Natural killer cell treated with Interleukin-12 subunit alpha and Interleukin-12 subunit beta and Interleukin-15 and Interleukin-18, amount 100 ng/mL, for 72 hours (primary cell): Measurements from ENCODE around the gene SMYD3. TPM values are rescaled to one million over a fixed set of nuclear protein-coding genes. Genes with fewer than 3 reads are reported as not detected.
A peak's percentile ranks its signal among the peaks of the same experiment; 100 is the strongest.

Source experiments
- ATAC-seq, 2 donors: fragments of 150-1000 bp; cut with Tn5 transposase in 1 of 2; sonication (Bioruptor Pico), chemical (Tn5 transposase) in 1 of 2; 2 replicates each; pipeline ENCODE4 v1.10.0; 2021
- DNase-seq: peaks from one replicate; pipeline ENCODE4 v3.0.0; 2022; ENCODE audit warnings: low spot score
- H3K27ac Mint-ChIP-seq, 2 donors: 1 replicate in 1 of 2; 2 replicates in 1 of 2; pipeline ENCODE4 v1.8.0; 2022; ENCODE audit warnings: mixed read lengths in 2 of 2, mild to moderate bottlenecking in 1 of 2, moderate library complexity in 1 of 2
- H3K27me3 Mint-ChIP-seq, 2 donors: 1 replicate in 1 of 2; 2 replicates in 1 of 2; pipeline ENCODE4 v1.8.0; 2022; ENCODE audit warnings: mixed read lengths in 2 of 2
- H3K36me3 Mint-ChIP-seq: one replicate; pipeline ENCODE4 v1.8.0; 2022; ENCODE audit warnings: mixed read lengths
- H3K4me1 Mint-ChIP-seq, 2 donors: 1 replicate in 1 of 2; 2 replicates in 1 of 2; pipeline ENCODE4 v1.8.0; 2022; ENCODE audit warnings: low read depth in 2 of 2, mixed read lengths in 2 of 2, mild to moderate bottlenecking in 1 of 2
- H3K4me3 Mint-ChIP-seq: one replicate; pipeline ENCODE4 v1.8.0; 2022; ENCODE audit warnings: mixed read lengths
- H3K9me3 Mint-ChIP-seq: 2 replicates; pipeline ENCODE4 v1.8.0; 2022; ENCODE audit warnings: mixed read lengths
- total RNA-seq, 2 donors: library from RNA; stranded (reverse); gene quantifications; one replicate each; pipeline ENCODE4 v1.2.3, GENCODE V29; 2022

SMYD3 gene
- total RNA-seq, 2 donors from 2014 or later = 26.9 to 55.4 TPM

DNA sequence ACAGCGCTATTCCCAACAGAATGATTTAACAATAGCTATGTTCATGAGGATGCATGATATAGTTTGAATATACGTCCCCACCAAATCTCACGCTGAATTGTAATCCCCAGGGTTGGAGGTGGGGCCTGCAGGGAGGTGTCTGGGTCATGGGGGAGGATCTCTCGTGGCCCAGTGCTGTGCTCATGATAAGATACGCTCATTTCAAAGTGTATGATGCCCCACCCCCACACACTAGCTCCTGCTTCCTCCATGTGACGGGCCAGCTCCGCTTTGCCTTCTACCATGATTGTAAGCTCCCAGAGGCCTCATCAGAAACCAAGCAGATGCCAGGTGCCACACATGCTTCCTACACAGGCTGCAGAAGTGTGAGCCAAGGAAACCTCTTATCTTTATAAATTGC lies 93.6 kb downstream of the SMYD3 start:
- DNase-seq (no peak), ATAC-seq (no peak)
- Mint-ChIP-seq H3K36me3 (peaks cover 5% of the 10 kb centered on the region), H3K9me3 (peaks cover 6% of the 10 kb centered on the region), H3K4me1 (peaks cover 0 to 4% of the 10 kb centered on the region in 2 donors), H3K27ac (no peak overlapping the region), H3K27me3 (no peaks in the 10 kb centered on the region), H3K4me3 (no peak overlapping the region)

DNA sequence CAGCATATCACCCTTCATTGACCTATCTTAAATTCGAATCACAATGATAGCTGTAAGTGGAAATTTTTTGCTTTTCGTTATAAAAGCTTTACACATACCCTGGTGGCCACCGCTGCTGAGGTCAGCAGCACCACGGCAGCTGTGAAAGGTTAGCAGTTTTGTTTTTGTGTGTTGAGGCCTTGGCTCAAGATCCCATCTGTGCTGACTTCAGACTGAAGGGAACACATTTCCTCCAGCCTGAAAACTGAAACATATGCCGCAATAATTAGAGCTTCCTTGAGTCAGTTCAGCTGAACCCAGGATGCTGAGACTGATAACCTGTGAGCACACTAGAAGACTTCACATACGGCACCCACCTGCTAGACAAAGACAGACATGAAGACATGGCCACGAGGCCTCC lies 103.0 kb downstream of the SMYD3 start:
- H3K4me3 Mint-ChIP-seq = no peak overlapping the region
- no peaks in the 10 kb centered on the region for H3K36me3 Mint-ChIP-seq
- peaks cover 6 to 9% of the 10 kb centered on the region in 2 donors for H3K4me1 Mint-ChIP-seq
- H3K27ac Mint-ChIP-seq = no peak overlapping the region
- DNase-seq (no peak), ATAC-seq (no peak)
- no peaks in the 10 kb centered on the region for H3K27me3 Mint-ChIP-seq
- no peaks in the 10 kb centered on the region for H3K9me3 Mint-ChIP-seq

GRCh38 chr1:246398126-246398813 lies 108.8 kb downstream of the SMYD3 start:
- Mint-ChIP-seq H3K36me3 (no peaks in the 10 kb centered on the region), H3K9me3 (no peaks in the 10 kb centered on the region), H3K27ac (no peak overlapping the region), H3K4me1 (peaks cover 0 to 18% of the 10 kb centered on the region in 2 donors), H3K4me3 (no peak overlapping the region), H3K27me3 (no peaks in the 10 kb centered on the region)
- ATAC-seq (no peak), DNase-seq (no peak)

DNA sequence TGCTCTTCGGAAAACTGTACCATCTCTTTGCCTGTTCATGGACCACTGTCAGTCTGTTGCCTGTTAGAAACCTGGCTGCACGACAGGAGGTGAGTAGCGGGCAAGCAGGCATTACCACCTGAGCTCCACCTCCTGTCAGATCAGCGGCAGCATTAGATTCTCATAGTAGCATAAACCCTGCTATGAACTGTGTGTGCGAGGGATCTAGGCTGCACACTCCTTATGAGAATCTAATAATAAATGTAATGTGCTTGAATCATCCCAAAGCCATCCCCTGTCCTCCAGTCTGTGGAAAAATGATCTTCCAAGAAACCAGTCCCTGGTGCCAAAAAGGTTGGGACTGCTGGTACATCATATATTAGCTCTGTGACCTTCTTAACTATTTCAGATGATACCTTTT lies 110.0 kb downstream of the SMYD3 start:
- no peak for ATAC-seq
- peaks cover 0 to 15% of the 10 kb centered on the region in 2 donors for H3K4me1 Mint-ChIP-seq
- no peaks in the 10 kb centered on the region for H3K27me3 Mint-ChIP-seq
- H3K36me3 Mint-ChIP-seq = peaks cover 1% of the 10 kb centered on the region
- H3K9me3 Mint-ChIP-seq = no peaks in the 10 kb centered on the region
- no peak for DNase-seq
- peak overlapping the region in 1 of 2 donors; percentile 22 for H3K27ac Mint-ChIP-seq
- H3K4me3 Mint-ChIP-seq = no peak overlapping the region

DNA sequence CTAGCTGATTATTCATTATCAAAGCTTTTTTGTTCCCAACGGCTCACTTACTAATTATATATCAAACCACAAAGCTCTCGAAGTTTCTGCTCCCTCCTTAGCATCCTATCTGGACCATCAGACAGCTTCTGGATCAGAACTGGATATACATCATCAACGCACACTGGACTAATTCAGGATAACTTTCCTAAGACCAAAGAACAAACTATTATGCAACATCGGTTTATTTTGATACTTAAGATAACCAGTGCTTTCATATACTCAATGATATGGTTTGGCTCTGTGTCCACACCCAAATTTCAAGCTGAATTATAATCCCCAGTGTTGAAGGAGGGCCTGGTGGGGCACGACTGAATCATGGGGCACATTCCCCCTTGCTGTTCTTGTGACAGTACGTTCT lies 110.8 kb downstream of the SMYD3 start:
- no peak overlapping the region for H3K4me3 Mint-ChIP-seq
- peaks cover 0 to 15% of the 10 kb centered on the region in 2 donors for H3K4me1 Mint-ChIP-seq
- ATAC-seq (no peak), DNase-seq (no peak)
- H3K36me3 Mint-ChIP-seq = peaks cover 6% of the 10 kb centered on the region
- H3K27ac Mint-ChIP-seq = no peak overlapping the region
- peaks cover under 1% of the 10 kb centered on the region for H3K9me3 Mint-ChIP-seq
- H3K27me3 Mint-ChIP-seq = no peaks in the 10 kb centered on the region

DNA sequence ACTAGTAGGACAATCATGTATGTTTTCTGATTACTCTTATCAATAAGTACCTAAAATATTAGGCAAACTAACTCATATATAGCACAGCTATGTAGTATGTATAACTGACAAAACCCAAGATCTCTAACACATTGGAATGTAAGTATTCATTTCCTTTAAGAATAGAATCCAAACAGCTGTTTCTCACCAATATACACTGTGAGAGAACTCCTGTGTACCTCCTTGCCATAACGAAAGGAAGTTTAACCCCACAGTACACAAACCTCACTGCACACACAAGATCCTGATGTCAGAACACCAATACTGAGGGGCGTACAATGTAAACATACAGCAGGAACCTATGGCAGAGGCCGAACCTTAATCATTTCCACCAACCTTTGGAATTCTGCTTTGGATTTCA lies 113.0 kb downstream of the SMYD3 start:
- H3K9me3 Mint-ChIP-seq = peaks cover 7% of the 10 kb centered on the region
- no peaks in the 10 kb centered on the region for H3K27me3 Mint-ChIP-seq
- peaks cover 4 to 15% of the 10 kb centered on the region in 2 donors for H3K4me1 Mint-ChIP-seq
- DNase-seq = no peak
- ATAC-seq = no peak
- H3K4me3 Mint-ChIP-seq = no peak overlapping the region
- no peak overlapping the region for H3K27ac Mint-ChIP-seq
- peaks cover 14% of the 10 kb centered on the region for H3K36me3 Mint-ChIP-seq

DNA sequence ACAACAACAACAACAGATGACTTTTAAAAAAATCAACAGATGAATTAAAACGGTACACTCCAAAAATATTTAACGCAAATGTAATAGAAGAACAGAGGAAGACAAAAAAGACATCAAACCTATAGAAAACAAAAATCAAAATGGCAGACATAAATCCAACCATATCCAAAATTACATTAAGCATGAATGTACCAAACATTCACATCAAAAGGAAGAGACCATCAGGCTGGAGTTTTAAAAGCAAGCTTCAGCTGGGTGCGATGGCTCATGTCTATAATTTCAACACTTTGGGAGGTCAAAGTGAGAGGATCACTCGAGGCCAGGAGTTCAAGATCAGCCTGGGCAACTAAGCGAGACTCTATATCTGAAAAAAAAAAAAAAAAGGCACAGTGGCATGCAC lies 116.2 kb downstream of the SMYD3 start:
- no peak for ATAC-seq
- Mint-ChIP-seq H3K4me1 (peaks cover 4 to 7% of the 10 kb centered on the region in 2 donors), H3K9me3 (peaks cover 7% of the 10 kb centered on the region), H3K36me3 (peaks cover 14% of the 10 kb centered on the region), H3K4me3 (no peak overlapping the region), H3K27ac (no peak overlapping the region), H3K27me3 (no peaks in the 10 kb centered on the region)
- no peak for DNase-seq

GRCh38 chr1:246384616-246385015 lies 122.5 kb downstream of the SMYD3 start:
- Mint-ChIP-seq H3K4me3 (no peak overlapping the region), H3K27me3 (no peaks in the 10 kb centered on the region), H3K4me1 (peaks cover 3 to 5% of the 10 kb centered on the region in 2 donors), H3K27ac (no peak overlapping the region), H3K9me3 (no peaks in the 10 kb centered on the region), H3K36me3 (no peaks in the 10 kb centered on the region)
- no peak for DNase-seq
- no peak for ATAC-seq

GRCh38 chr1:246383791-246384190 lies 123.3 kb downstream of the SMYD3 start:
- no peaks in the 10 kb centered on the region for H3K27me3 Mint-ChIP-seq
- DNase-seq (no peak), ATAC-seq (no peak)
- peaks cover 3 to 5% of the 10 kb centered on the region in 2 donors for H3K4me1 Mint-ChIP-seq
- no peaks in the 10 kb centered on the region for H3K9me3 Mint-ChIP-seq
- no peak overlapping the region for H3K27ac Mint-ChIP-seq
- H3K4me3 Mint-ChIP-seq = no peak overlapping the region
- no peaks in the 10 kb centered on the region for H3K36me3 Mint-ChIP-seq

- Mint-ChIP-seq H3K4me3 (no peak overlapping the region), H3K27ac (no peak overlapping the region)
Measured at GRCh38 chr1:246383239-246383589, 123.9 kb downstream of the SMYD3 start.

DNA sequence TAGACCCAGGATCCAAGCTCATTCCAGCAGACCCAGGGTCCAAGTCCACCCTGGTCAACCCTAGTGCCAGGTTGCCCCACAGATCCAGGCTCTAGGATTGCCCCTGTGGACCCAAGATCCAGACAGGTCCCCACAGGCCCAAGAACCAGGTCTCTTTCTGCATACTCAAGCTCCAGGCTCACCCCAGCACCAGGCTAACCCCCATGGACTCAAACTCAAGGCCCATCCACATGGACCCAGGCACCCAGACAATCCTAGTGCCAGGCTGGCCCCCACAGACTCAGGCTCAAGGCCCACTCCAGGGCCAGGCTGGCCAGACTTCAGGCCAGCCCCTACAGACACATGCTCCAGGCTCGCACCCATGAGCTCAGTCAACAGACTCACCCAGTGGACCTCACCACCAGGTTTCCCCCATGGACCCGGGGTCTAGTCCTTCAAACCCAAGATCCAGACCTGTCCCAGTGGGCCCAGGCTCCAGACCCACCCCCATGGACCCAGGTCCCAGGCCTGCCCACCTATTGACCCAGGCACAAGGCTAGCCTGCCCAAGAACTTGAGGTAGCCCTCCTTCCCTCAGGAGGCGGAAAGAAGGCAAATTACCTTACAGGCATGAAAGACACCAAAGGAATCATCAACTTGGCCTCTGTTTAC lies 124.4 kb downstream of the SMYD3 start:
- Mint-ChIP-seq H3K4me3 (no peak overlapping the region), H3K27me3 (no peaks in the 10 kb centered on the region), H3K9me3 (no peaks in the 10 kb centered on the region), H3K36me3 (no peaks in the 10 kb centered on the region), H3K4me1 (peaks cover 3 to 5% of the 10 kb centered on the region in 2 donors), H3K27ac (no peak overlapping the region)
- DNase-seq = no peak
- peak; percentile 33 to 53 for ATAC-seq

More at GRCh38 chr1:246383239-246383589, 123.9 kb downstream of the SMYD3 start:
- no peak for DNase-seq
- no peak for ATAC-seq
- Mint-ChIP-seq H3K9me3 (no peaks in the 10 kb centered on the region), H3K27me3 (no peaks in the 10 kb centered on the region), H3K36me3 (no peaks in the 10 kb centered on the region), H3K4me1 (peaks cover 3 to 5% of the 10 kb centered on the region in 2 donors)

GRCh38 chr1:246381452-246381851 lies 125.6 kb downstream of the SMYD3 start:
- ATAC-seq = no peak
- Mint-ChIP-seq H3K4me1 (peaks cover 3 to 5% of the 10 kb centered on the region in 2 donors), H3K9me3 (no peaks in the 10 kb centered on the region), H3K36me3 (no peaks in the 10 kb centered on the region), H3K27me3 (no peaks in the 10 kb centered on the region), H3K27ac (no peak overlapping the region), H3K4me3 (no peak overlapping the region)
- no peak for DNase-seq

DNA sequence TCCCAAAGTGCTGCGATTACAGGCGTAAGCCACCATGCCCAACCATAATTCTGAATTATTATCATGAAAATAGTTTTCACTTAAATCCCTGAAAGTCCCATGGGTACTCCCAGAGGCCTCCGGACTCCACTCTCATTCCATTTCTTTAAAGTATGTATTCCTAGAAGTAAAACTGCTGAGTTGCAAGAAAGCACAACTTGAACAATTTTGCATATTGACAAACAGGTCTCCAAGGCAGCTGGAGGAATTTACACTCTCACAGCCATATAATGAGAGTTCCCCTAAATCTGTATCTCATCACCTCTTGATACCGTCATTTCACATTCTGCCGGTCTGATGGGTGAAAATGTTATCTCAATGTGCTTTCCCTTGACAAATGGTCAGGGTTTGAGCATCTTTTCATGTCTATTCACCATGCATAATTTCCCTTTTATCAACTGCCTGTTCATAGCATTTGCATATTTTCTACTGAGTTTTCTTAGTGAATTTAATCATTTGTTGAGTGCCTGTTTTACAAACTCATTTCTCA lies 129.4 kb downstream of the SMYD3 start:
- no peak overlapping the region for H3K27ac Mint-ChIP-seq
- no peak for DNase-seq
- H3K9me3 Mint-ChIP-seq = no peaks in the 10 kb centered on the region
- no peaks in the 10 kb centered on the region for H3K36me3 Mint-ChIP-seq
- H3K4me1 Mint-ChIP-seq = peaks cover 3 to 5% of the 10 kb centered on the region in 2 donors
- ATAC-seq = no peak
- no peak overlapping the region for H3K4me3 Mint-ChIP-seq
- no peaks in the 10 kb centered on the region for H3K27me3 Mint-ChIP-seq

- Mint-ChIP-seq H3K27me3 (no peaks in the 10 kb centered on the region), H3K9me3 (no peaks in the 10 kb centered on the region), H3K4me1 (no peaks in the 10 kb centered on the region), H3K27ac (no peak overlapping the region), H3K4me3 (no peak overlapping the region), H3K36me3 (no peaks in the 10 kb centered on the region)
- DNase-seq = no peak
- ATAC-seq = no peak
Measured at GRCh38 chr1:246373828-246374569, 133.1 kb downstream of the SMYD3 start.
